Kidney glomerular epithelial cell (primary cell): ENCODE results near the gene EML2.

Source experiments
- DNase-seq: peaks from one replicate; lab custom pipeline; 2025; lab: John Stamatoyannopoulos, UW

Gene EML2

GRCh38 chr19:45584332-45585157 lies 54.7 kb downstream of the EML2 start, which contains the start of gene OPA3:
Gene OPA3, minus strand, starts transcription at chr19:45584802. Its CDS starts 38 bp downstream, at chr19:45584764.
- peak; percentile 98 for DNase-seq

DNA sequence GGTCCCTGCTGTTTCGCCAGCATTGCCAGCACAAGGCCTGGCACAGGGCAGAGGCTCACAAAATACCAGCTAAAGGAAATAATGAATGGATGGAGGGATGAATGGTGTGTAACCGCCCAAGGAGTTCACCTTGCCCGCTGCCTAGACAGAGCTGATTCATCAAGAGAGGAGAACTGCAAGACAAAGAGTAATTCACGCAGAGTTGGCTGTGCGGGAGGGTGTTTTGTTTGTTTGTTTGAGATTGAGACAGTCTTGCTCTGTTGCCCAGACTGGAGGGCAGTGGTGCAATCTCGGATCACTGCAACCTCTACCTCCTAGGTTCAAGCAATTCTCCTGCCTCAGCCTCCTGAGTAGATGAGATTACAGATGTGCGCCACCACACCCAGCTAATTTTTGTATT lies 57.6 kb downstream of the EML2 start:
- DNase-seq: no peak

DNA sequence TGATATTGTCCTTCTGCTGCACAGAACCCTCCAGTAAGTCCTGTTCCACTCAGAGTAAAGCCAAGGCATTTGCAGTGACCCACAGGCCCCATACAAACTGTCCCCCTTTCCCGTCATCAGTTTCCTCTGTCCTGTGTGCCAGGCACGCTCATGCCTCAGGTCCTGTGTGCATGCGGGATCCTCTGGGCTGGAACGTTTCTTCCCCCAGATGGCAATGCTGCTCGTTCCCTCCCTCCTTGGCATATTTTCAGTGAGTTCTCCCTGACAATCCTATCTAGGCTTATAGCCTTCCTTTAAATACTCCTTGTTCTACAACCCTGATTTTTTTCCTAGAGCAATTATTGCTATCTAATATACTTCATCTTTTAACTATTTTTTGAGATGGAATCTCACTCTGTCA lies 60.3 kb downstream of the EML2 start:
- no peak for DNase-seq

GRCh38 chr19:45577111-45577905 lies 61.9 kb downstream of the EML2 start:
- peak; percentile 81 for DNase-seq

- no peak for DNase-seq
Observed at GRCh38 chr19:45576682-45577081, 62.5 kb downstream of the EML2 start.

DNA sequence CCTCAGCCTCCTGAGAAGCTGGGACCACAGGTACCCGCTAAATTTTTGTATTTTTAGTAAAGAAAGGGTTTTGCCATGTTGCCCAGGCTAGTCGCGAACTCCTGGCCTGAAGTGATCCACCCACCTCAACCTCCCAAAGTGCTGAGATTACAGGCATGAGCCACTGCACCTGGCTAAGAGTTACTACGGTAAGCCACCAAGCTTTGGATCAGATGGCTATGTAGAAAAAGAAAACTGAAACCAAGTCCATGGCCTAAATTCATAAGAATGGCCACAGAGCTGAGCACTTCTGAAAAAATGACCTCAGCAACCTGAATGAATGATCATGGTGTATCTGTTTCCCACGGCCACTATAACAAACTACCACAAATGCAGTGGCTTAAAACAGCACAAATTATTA lies 64.0 kb downstream of the EML2 start:
- no peak for DNase-seq

GRCh38 chr19:45574526-45574925 lies 64.7 kb downstream of the EML2 start:
- no peak for DNase-seq

DNA sequence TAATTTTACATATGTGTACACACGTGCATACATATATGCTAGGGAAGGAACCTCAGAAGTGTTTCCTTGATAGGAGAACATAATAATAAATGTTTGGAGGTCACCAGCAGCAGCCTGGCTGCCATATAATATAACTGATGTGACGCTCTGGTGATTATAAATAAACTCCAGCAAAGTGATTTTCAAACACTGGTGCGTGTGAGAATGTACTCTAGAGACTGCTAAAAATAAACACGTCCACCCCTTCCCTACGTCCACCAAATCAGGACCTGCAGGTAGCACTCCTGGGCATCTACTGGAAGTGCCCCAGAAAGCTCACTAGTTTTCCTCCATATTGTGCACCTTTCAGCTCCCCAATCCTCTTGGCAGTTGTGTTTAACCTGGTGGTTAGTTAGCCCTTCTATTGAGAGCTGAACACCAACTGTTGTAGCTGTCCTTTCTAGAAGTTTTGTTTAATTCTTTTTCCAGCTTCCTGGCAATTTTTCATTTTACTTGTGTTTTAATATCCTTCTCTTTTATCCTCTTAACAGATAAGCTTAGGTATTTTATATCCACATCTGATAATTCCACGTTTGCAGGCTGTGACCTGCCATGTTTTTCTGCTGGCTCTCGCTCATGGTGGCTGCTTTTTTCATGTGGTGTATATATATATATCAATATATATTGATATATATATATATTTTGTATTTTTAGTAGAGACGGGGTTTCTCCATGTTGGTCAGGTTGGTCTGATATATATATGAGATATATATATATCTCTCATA lies 67.6 kb downstream of the EML2 start:
- no peak for DNase-seq

- no peak for DNase-seq
Observed at GRCh38 chr19:45569619-45570421, 69.4 kb downstream of the EML2 start.

DNA sequence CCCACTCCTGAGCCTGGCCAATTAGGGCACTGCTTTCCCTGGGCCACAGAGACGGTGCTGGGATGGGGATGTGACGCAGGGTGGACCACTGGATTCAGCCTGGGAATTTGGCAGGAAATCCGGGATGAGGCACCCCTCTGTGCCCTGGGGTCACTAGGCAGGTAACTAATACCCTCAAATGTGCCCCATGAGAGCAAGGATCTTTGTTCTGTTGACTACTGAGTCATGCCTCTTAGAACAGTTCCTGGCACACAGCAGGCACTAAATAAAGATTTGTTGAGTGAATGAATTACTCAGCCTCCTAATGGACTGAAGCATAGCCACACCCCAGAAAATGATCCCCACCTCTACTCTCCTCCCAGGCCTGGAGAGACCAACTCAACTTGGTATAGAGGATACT lies 70.5 kb downstream of the EML2 start:
- peak; percentile 22 for DNase-seq

DNA sequence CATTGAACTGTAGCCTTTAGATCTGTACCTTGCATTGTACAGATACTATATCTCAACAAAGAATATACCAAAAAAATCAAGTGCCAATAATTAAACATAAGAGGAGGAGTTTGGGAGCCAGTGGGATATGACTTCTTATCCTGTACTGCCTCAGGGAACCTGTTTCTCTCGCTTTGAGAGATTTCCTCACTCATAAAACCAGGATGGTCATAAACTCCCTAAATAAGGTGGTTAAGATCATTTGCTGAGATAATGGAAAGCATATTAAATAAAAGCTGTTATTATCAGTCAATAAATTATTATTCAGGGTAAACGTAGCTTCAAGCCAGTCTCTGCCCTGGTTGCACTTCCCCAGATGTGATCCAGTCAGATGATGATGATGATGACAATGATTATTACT lies 71.6 kb downstream of the EML2 start:
- no peak for DNase-seq

DNA sequence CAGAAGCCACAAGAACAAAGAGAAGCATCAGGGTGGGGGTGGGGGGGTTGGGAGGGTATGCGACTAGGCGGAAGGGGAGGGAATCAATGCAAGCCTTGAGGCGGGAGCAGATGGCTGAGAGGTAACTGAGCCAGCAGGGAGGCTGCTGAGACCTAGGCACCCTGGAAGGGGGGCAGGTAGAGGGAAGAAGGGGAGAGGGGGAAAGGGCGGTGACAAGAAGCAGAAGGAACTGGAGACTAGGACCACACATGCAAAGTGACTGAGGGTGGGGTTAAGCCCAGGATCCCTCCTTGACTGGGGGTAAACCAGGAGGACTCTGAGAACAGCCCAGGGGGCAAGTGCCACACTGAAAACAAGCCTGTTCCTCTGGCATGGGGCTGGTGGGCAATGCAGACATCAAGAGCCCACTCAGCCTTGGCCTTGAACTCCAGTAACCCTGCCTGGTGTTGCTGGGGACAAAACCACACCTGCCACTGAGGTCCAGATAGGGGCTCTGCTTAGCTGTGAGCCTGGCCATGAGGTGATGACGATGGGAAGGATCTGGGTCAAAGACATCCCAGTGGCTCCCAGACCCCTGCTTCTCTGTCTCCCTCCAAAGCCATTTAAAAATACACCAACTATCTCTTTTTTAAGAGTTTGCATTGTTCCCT lies 74.9 kb downstream of the EML2 start:
- DNase-seq: no peak

DNA sequence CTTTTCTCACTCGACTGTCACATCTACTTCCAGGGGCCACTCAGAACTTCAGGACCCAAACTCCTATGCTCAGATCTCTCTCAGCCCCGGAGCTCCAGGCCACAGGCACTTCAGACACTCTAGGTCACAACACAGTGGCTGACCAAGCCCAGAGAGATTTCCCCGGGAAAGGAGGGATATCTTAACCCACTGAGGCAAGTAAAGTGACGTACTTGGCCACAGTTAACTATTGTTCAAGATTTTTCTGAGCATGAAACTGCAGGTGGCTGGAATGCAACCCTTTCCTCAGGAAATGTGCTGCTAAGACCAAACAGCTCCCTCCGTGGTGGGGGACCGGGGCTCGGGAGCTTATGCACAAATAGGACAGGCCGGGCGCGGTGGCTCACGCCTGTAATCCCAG lies 78.5 kb downstream of the EML2 start:
- no peak for DNase-seq

GRCh38 chr19:45560038-45560437 lies 79.2 kb downstream of the EML2 start:
- DNase-seq: no peak
